C4-2B (cell line): ENCODE results near the gene SEZ6.

Source experiments
- CTCF ChIP-seq: fragments of 450-650 bp; conservative IDR thresholded peaks from 2 replicates; pipeline ENCODE4 v1.5.1; 2017; ENCODE audit warnings: mild to moderate bottlenecking
- ZFX ChIP-seq: fragments of 450-650 bp; IDR thresholded peaks from 2 replicates; pipeline ENCODE4 v1.6.1; 2017

GRCh38 chr17:28912281-28912937 lies 93.4 kb downstream of the SEZ6 start:
- TF ChIP-seq CTCF: no peak; the same call in 1 of the 2 replicates
- no peak for TF ChIP-seq ZFX
